Neutrophil (primary cell): ENCODE measurements around the gene FAIM2.

Experiments
- H3K27ac ChIP-seq: fragments of 200-600 bp; sonication (generic); 2 replicates; pipeline ENCODE4 v1.5.1; 2016; ENCODE audit warnings: mild to moderate bottlenecking, moderate library complexity
- H3K27me3 ChIP-seq: fragments of 200-600 bp; sonication (generic); 2 replicates; pipeline ENCODE4 v1.6.0; 2016; ENCODE audit warnings: mild to moderate bottlenecking
- H3K36me3 ChIP-seq: fragments of 200-600 bp; sonication (generic); 2 replicates; pipeline ENCODE4 v1.5.1; 2017
- H3K4me1 ChIP-seq, 2 experiments: fragments of 200-600 bp in 1 of 2; sonication (generic) in 1 of 2; 1 replicate in 1 of 2; 2 replicates in 1 of 2; pipeline versions ENCODE4 v1.5.1 to v1.6.1; 2013 to 2016; ENCODE audit warnings: low read depth in 1 of 2, low read length in 1 of 2, mild to moderate bottlenecking in 1 of 2, moderate library complexity in 1 of 2; ENCODE audit not compliant: control insufficient read depth in 1 of 2, insufficient read depth in 1 of 2
- H3K4me3 ChIP-seq, 2 experiments: fragments of 200-600 bp in 1 of 2; sonication (generic) in 1 of 2; 1 replicate in 1 of 2; 2 replicates in 1 of 2; pipeline ENCODE4 v1.5.1; 2013 to 2016; ENCODE audit warnings: low read depth in 1 of 2, low read length in 1 of 2, mild to moderate bottlenecking in 1 of 2, moderate library complexity in 1 of 2
- H3K9me3 ChIP-seq: fragments of 200-600 bp; sonication (generic); 2 replicates; pipeline ENCODE4 v1.5.1; 2016
- TF ChIP-seq, protein P1 (sequence below): fragments of 200-600 bp; sonication (generic); IDR thresholded peaks from 2 replicates; pipeline ENCODE4 v1.5.1; 2016; ENCODE audit warnings: antibody characterized with exemption

The FAIM2 gene

DNA sequence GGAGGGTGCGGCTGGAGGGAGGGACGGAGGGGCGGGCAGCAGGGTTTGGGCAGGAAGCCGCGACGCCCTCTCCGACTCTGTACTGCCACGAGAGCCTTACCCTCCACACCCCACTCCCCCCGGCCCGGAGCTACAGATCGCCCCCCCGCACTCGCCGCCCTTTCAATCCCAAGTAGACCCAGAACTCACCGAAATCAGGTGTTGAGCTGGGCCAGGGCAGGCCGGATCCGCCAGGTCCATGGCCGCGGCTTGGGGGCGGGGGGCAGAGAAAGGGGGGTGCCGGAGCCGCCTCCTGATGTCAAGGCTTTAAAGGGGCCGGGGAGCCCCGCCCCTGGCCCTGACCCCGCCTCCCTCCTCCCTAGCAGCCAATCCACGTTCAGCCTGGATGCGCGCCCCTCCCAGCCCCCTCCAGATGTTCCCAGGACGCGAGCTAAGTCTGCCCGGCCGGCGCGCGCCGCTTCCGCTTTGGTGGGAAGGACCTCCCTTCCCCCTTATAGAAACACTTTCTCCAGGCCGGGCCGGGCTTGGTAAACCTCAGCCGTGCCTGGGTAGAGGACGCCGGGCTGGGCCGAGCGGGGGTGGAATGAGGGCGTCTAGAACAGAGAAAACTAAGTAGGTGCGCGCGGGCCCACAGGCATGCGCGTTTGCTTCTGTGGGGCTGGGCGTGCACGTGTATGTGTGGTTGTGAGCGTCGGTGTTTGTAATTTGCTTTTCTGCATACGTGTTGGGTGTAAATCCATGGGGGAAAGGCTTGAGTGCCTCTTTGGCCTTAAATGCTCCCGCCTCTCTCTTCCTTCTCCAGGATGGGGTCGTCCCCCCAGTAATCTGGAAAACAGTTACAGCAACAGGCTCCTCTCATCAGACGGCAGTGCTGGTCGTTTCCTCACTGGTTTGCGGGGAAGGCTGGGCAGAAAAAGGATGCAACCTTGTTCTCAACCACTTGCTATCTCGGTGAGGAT is 75.3 kb downstream of the FAIM2 start, which contains the start of gene NCKAP5L:
NCKAP5L (minus strand) TSS at position 281 of the 959 bp plus-strand sequence. CDS start 24,369 bp downstream, outside the sequence.
- Histone ChIP-seq H3K4me3 (peak within 1 kb of the TSS; percentile 70 to 71), H3K36me3 (no peaks in the 10 kb centered on the region), H3K27ac (peak within 1 kb of the TSS; percentile 76), H3K4me1 (peaks cover 46 to 55% of the 10 kb centered on the region in 2 experiments), H3K27me3 (peaks cover 5% of the 10 kb centered on the region), H3K9me3 (no peaks in the 10 kb centered on the region)
- TF ChIP-seq, protein P1, sequence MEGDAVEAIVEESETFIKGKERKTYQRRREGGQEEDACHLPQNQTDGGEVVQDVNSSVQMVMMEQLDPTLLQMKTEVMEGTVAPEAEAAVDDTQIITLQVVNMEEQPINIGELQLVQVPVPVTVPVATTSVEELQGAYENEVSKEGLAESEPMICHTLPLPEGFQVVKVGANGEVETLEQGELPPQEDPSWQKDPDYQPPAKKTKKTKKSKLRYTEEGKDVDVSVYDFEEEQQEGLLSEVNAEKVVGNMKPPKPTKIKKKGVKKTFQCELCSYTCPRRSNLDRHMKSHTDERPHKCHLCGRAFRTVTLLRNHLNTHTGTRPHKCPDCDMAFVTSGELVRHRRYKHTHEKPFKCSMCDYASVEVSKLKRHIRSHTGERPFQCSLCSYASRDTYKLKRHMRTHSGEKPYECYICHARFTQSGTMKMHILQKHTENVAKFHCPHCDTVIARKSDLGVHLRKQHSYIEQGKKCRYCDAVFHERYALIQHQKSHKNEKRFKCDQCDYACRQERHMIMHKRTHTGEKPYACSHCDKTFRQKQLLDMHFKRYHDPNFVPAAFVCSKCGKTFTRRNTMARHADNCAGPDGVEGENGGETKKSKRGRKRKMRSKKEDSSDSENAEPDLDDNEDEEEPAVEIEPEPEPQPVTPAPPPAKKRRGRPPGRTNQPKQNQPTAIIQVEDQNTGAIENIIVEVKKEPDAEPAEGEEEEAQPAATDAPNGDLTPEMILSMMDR = no peak

DNA sequence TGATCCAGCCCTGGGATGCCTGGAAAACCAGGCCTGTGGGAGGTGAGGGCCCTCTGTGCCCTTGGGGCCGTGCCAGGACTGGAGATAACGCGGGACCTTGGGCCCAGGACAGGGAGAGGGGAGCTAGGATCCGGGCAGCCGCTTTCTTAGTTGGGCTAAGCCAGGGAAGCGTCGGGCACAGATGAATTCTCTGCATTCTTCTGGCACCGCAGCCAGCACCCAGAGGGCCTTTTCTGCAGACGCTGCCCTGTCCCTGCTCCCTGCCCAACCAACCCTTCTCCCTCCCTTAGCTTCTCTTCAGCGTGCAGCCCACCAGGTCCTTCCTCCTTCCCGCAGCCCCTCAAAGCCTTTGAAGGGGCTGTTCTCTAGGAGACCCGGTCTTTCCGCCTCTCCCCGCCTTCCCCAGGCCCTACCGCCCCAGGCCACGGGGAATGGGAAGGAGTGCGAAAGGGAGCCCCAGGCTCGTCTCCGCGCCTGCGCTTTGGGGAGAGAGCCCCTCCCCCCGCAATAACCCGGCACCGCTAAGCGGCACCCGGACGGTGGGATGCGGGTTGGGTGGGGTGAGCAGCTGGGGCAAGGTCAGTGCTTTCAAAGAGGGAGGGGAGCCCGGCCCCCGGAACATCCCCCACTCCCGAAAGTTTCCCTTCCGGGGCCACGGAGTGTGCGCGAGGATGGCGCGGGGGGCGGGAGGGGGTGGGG is 76.2 kb downstream of the FAIM2 start:
- Histone ChIP-seq H3K4me3 (peak overlapping the region; percentile 70 to 71), H3K9me3 (no peaks in the 10 kb centered on the region), H3K27me3 (peaks cover 2% of the 10 kb centered on the region), H3K4me1 (peaks cover 46 to 55% of the 10 kb centered on the region in 2 experiments), H3K36me3 (no peaks in the 10 kb centered on the region), H3K27ac (peak overlapping the region; percentile 76)
- TF ChIP-seq, protein P1 = no peak

DNA sequence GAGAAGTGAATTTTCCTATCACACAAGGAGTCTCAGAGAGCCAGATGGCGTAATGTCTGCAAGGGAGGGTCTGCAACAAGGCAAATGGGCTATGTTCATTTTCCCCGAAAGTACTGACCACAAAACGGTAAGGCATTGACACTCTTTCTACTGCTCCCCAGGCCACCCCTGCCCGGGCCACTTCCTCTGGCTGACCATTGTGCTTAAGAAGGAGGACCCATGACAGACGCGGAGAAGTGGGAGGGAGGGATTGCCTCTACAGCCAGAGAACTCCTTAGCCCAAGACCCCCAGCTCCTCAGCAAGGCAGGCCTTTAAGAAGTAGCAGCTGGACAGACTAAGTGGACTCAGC is 76.7 kb downstream of the FAIM2 start:
- peak overlapping the region; percentile 76 for H3K27ac ChIP-seq
- no peaks in the 10 kb centered on the region for H3K27me3 ChIP-seq
- H3K36me3 ChIP-seq = no peaks in the 10 kb centered on the region
- H3K4me1 ChIP-seq = peaks cover 46 to 56% of the 10 kb centered on the region in 2 experiments
- no peaks in the 10 kb centered on the region for H3K9me3 ChIP-seq
- TF ChIP-seq, protein P1 = no peak
- H3K4me3 ChIP-seq = peak overlapping the region in 1 of 2 experiments; percentile 71

DNA sequence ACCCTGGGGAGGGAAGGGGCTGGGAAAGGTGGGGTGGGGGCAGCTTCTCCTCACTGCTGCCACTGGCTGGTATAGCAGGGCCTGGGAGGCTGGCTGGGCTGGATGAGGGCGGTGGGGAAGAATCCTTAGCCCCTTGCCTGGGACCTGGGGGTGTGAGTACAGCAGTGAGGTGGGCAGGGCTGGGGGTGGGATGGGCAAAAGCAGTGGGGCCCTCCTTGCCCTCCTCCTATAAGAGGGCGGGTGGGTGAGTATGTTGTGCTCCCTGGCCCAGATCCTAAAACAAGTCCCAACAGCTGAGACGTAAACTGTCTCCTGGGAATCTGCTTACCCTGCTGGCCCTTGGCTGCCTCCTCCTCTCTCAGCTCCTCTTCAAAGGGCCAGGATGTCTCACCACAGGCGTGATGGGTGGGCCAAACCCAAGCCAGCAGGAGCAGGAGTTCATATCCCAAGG is 77.7 kb downstream of the FAIM2 start:
- no peaks in the 10 kb centered on the region for H3K36me3 ChIP-seq
- H3K9me3 ChIP-seq = no peaks in the 10 kb centered on the region
- H3K27me3 ChIP-seq = no peaks in the 10 kb centered on the region
- TF ChIP-seq, protein P1 = no peak
- H3K4me1 ChIP-seq = peaks cover 56 to 66% of the 10 kb centered on the region in 2 experiments
- H3K27ac ChIP-seq = peak overlapping the region; percentile 76
- no peak overlapping the region for H3K4me3 ChIP-seq

DNA sequence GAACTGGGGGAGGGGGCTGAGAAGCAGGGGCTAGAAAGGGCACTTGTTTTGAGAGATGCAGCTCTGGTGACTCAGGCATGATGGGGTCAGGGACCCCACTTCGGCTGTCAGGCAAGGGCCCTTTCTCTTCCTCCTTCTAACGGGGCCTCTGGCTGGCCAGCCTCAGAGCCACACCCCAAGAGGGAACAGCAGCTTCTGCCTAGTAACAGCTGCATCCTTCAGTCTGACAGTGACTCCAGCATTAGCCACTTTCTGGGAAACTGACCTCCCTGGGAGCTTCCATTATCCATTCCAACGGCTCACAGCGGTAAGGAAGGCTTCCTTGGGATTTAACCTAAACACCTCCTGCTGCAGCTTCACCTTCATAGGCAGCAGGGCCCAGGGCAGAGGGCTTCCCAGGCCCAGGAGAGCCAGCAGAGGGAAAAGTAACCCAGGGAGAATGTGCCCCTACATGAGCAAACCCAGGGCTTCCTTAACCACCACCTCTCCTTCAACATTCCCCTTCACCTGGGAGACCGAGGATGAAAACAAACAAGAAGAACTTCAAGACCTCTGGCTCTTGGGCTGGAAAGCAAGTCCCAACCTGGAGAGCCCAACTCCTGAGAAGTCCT is 78.2 kb downstream of the FAIM2 start:
- peak overlapping the region; percentile 76 for H3K27ac ChIP-seq

More for the DNA sequence above, 78.2 kb downstream of the FAIM2 start:
- peak overlapping the region; percentile 49 to 53 for H3K4me3 ChIP-seq
- H3K27me3 ChIP-seq = no peaks in the 10 kb centered on the region
- peaks cover 61 to 71% of the 10 kb centered on the region in 2 experiments for H3K4me1 ChIP-seq
- TF ChIP-seq, protein P1 = no peak
- no peaks in the 10 kb centered on the region for H3K9me3 ChIP-seq
- no peaks in the 10 kb centered on the region for H3K36me3 ChIP-seq
